GM12892 (cell line): Measurements from ENCODE around the gene DOK4.

Source experiments
- POLR2A ChIP-seq: IDR thresholded peaks from 2 replicates; pipeline ENCODE4 v1.6.1; 2011; ENCODE audit warnings: low read depth, low read length, control low read depth
- POLR2AphosphoS5 ChIP-seq: IDR thresholded peaks from 2 replicates; pipeline ENCODE4 v1.6.1; 2011; ENCODE audit warnings: low read depth, low read length, control low read depth
- TAF1 ChIP-seq: IDR thresholded peaks from 2 replicates; pipeline ENCODE4 v1.6.1; 2011; ENCODE audit warnings: low read depth, mild to moderate bottlenecking, control low read depth, low read length, borderline replicate concordance

GRCh38 chr16:57514791-57515600, 28.7 kb upstream of the DOK4 start:
- TF ChIP-seq TAF1 (no peak), POLR2A (no peak), POLR2AphosphoS5 (no peak)
